Measurements from ENCODE around the gene ERN2. TPM values are rescaled to one million over a fixed set of nuclear protein-coding genes. Genes with fewer than 3 reads are reported as not detected.

Gene ERN2
- total and polyA plus RNA-seq, 2 of the 4 experiments (the other 2 are of a cell fraction) = 0.39 to 0.54 TPM

DNA sequence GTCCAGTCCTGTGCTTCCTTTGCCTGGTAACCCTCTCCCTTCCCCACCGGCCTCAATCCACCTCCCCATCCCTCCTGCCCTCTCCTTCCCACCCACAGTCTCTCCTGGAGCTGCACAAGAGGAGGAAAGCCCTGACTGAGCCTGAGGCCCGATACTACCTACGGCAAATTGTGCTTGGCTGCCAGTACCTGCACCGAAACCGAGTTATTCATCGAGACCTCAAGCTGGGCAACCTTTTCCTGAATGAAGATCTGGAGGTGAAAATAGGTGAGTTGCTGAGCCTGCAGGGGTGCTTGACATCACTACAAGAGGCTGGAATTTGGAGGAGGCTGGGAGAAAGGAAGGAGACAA lies 33.1 kb downstream of the ERN2 start:
- ChIA-PET POLR2A (ENCODE audit: unreplicated experiment) (no interaction called here), CTCF (no interaction called here)
- DNase-seq (no peak), ATAC-seq (ENCODE audit: low read depth) (no peak)
- Histone ChIP-seq H3K23ac (ENCODE audit: low read depth, low read length) (peak overlapping the region; percentile 92), H2BK120ac (ENCODE audit: low read depth, low read length) (no peak overlapping the region), H2BK5ac (ENCODE audit: low read depth, low read length, poor library complexity, severe bottlenecking) (peak overlapping the region; percentile 19), H4K8ac (ENCODE audit: low read depth in 2 of 2, low read length in 2 of 2) (peak overlapping the region; percentile 9 to 46; a peak in 2 of 4 replicates), H3K79me1 (ENCODE audit: low read depth in 1 of 2, low read length in 2 of 2) (peaks cover 20 to 56% of the 10 kb centered on the region in 2 experiments), H3K4me1 (ENCODE audit: control insufficient read depth, insufficient read depth, low read length) (peaks cover 15% of the 10 kb centered on the region), H3K14ac (replicated peaks; ENCODE audit: low read depth, low read length) (peak overlapping the region; percentile 37; the same call in 1 of the 2 replicates), H3K4me2 (ENCODE audit: low read depth, low read length) (peak overlapping the region; percentile 87), H2AK9ac (replicated peaks; ENCODE audit: low read depth, low read length, poor library complexity) (peak overlapping the region; percentile 99), H3K9ac (ENCODE audit: low read depth, low read length) (peak overlapping the region; percentile 61; the same call in 1 of the 2 replicates), H4K20me1 (ENCODE audit: insufficient read depth, low read length) (peaks cover 29% of the 10 kb centered on the region), H4K5ac (ENCODE audit: low read depth, low read length) (no peak overlapping the region), H3K4ac (ENCODE audit: low read depth, low read length) (peak overlapping the region; percentile 21; the same call in 1 of the 2 replicates), H2AK5ac (ENCODE audit: low read depth, low read length) (peak overlapping the region; percentile 34; the same call in 1 of the 2 replicates), H3K9me3 (ENCODE audit: control insufficient read depth, insufficient read depth, low read length) (no peaks in the 10 kb centered on the region), H3K27me3 (ENCODE audit: control insufficient read depth, insufficient read depth, low read length) (no peaks in the 10 kb centered on the region), H2BK15ac (ENCODE audit: low read depth, low read length) (no peak overlapping the region), H3K9me1 (ENCODE audit: insufficient read depth, low read length) (peaks cover 11% of the 10 kb centered on the region; the same call in 1 of the 2 replicates), H3K4me3 (ENCODE audit: insufficient read depth, low read depth, low read length) (peak overlapping the region; percentile 50; the same call in 1 of the 2 replicates), H2AFZ (replicated peaks; ENCODE audit: low read length, poor library complexity) (peak overlapping the region; percentile 87), H3K56ac (ENCODE audit: extremely low read depth, insufficient read depth, low read length) (no peak overlapping the region), H2BK20ac (ENCODE audit: low read depth, low read length) (no peak overlapping the region), H3K18ac (ENCODE audit: low read depth, low read length) (no peak overlapping the region), H4K91ac (ENCODE audit: insufficient read depth, low read depth, low read length) (no peak overlapping the region; the same call in 1 of the 2 replicates), H3K27ac (ENCODE audit: insufficient read depth, low read length) (peak overlapping the region; percentile 41), H3K36me3 (ENCODE audit: control insufficient read depth, insufficient read depth, low read length) (peaks cover 17% of the 10 kb centered on the region)
- no peak for TF ChIP-seq CEBPB (IDR thresholded peaks at IDR 0.05; ENCODE audit: low read depth, low read length)
- no peak for TF ChIP-seq NFE2L2 (IDR thresholded peaks at IDR 0.05; ENCODE audit: low read depth, low read length)
- no peak for TF ChIP-seq POLR2A (IDR thresholded peaks at IDR 0.05; ENCODE audit: low read depth, low read length)
- dilution Hi-C loops (cut with HindIII; ENCODE audit: low sequenced_read_pairs, unreplicated experiment) (no loop called here), intact Hi-C loops (cut with micrococcal nuclease) (loop anchor here (2.0 kb wide), 2 partner anchors 49 to 357 kb away; no protein-coding TSS in a partner anchor), in situ Hi-C loops (cut with MboI; ENCODE audit: low sequenced_read_pairs) (loop anchor here (25.0 kb wide), 1 partner anchor 832 kb away; no protein-coding TSS in a partner anchor)
- BruUV-seq (replicated peaks) = no TSS peak
- WGBS, 2 experiments (ENCODE audit: extremely low coverage in 2 of 2, insufficient read length in 1 of 2) = no CpG with 5 or more reads among the region's 6 CpGs
